GM12878 (cell line): ENCODE data around the gene CYTL1. TPM values are rescaled to one million over a fixed set of nuclear protein-coding genes. Genes with fewer than 3 reads are reported as not detected.

Source experiments
- CUX1 ChIP-seq: IDR thresholded peaks from 2 replicates; pipeline ENCODE4 v1.6.1; 2012; ENCODE audit warnings: improper control_type of control experiment, low read depth, low read length; ENCODE audit not compliant: insufficient replicate concordance
- ELK1 ChIP-seq: IDR thresholded peaks from 2 replicates; pipeline ENCODE4 v1.6.1; 2012; ENCODE audit warnings: low read depth, low read length, improper control_type of control experiment
- RCOR1 ChIP-seq: conservative IDR thresholded peaks from 2 replicates; pipeline ENCODE4 v1.6.1; 2012; ENCODE audit warnings: low read depth, low read length, improper control_type of control experiment
- SMAD5 ChIP-seq: IDR thresholded peaks from 2 replicates; pipeline ENCODE4 v1.6.1; 2016; ENCODE audit warnings: antibody characterized with exemption, low read depth
- SUZ12 ChIP-seq: fragments of 200-600 bp; sonication (generic); IDR thresholded peaks from one replicate; pipeline ENCODE4 v1.6.1; 2018; ENCODE audit warnings: antibody characterized with exemption, mild to moderate bottlenecking; ENCODE audit not compliant: unreplicated experiment
- YY1 ChIP-seq: IDR thresholded peaks from 2 replicates; pipeline ENCODE4 v1.6.1; 2011; ENCODE audit warnings: low read depth, mild to moderate bottlenecking, low read length
- ZBED1 ChIP-seq: IDR thresholded peaks from 2 replicates; pipeline ENCODE4 v1.6.1; 2016; ENCODE audit warnings: borderline replicate concordance
- polyA plus RNA-seq, 11 experiments: library from polyadenylated mRNA; depleted of rRNA in 4 of 11; unstranded in 6 of 11; stranded (reverse) in 5 of 11; fragments of >200 nt; fragmentation: Nextera tagmentation in 4 of 11; fragmentation: Illumina TruSeq in 1 of 11; extraction: Ambion mirVana in 4 of 11; extraction: Trizol in 1 of 11; gene quantifications; 1 replicate in 1 of 11; 2 replicates in 10 of 11; pipeline versions ENCODE4 v1.2.1 to v1.2.3, GENCODE V29; 2011 to 2016; ENCODE audit warnings: inconsistent platforms in 2 of 11, missing spikeins in 2 of 11, low read depth in 1 of 11
- total RNA-seq, 4 experiments: library from RNA; depleted of rRNA in 3 of 4; stranded (reverse); fragments of >200 nt in 3 of 4; fragmentation: Illumina TruSeq in 1 of 4; extraction: Trizol in 1 of 4; gene quantifications; 2 replicates each; pipeline versions ENCODE4 v1.2.1 to v1.2.3, GENCODE V29; 2013 to 2021

CYTL1 gene
- total and polyA plus RNA-seq, 10 of the 15 experiments (the other 5 are each of a cell fraction or from before 2014, with no cell fraction given), result not detected

- no peak for TF ChIP-seq CUX1
- TF ChIP-seq ZBED1, result no peak
- TF ChIP-seq SUZ12, result no peak
- no peak for TF ChIP-seq RCOR1
- no peak for TF ChIP-seq YY1
- TF ChIP-seq SMAD5, result no peak
- TF ChIP-seq ELK1, result no peak
These were observed 32.3 kb upstream of the CYTL1 start, which contains the start of gene STK32B (continued) for GRCh38 chr4:5051278-5052203.
